ENCODE measurements around the gene MTA2. TPM values are rescaled to one million over a fixed set of nuclear protein-coding genes. Genes with fewer than 3 reads are reported as not detected.

The MTA2 gene
- total RNA-seq, 1 donor from 2014 or later: 91.6 TPM

DNA sequence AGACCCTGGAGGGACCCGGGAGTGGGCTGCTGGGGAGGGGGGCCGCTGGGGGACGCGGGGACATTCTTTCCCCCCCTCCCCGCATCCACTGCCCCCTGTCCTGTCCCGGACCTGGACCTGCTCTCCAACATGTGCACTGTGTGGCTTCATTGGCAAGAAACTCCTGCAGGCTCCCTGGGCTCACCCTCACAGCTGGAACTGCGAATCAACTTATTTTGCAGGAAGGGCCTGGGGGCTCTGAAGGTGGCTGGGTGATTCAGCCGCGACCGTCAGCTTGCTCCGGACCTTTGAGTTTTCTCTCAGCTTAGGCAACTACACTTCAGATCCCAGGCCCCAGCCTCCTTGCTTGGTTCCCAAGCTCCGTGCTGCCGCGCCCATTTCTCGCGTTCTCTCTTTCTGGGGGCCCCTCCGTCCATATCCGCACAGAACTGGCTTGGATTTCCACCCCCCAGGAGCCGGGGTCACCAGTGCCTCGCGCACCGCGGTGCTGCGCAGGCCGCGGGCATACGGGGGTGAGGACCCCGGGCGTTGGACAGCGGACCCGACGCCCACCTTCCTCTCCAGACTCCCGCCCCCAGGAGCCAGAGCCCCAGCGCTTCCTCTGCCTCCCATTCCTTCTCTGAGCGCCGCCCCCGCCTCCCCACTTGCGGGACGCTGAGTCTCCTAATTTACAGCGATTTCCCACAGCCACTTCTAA, 54.6 kb downstream of the MTA2 start:
- Mint-ChIP-seq H3K4me1 (ENCODE audit: unreplicated experiment) (peaks cover 55% of the 10 kb centered on the region), H3K36me3 (ENCODE audit: unreplicated experiment) (no peaks in the 10 kb centered on the region), H3K9me3 (ENCODE audit: unreplicated experiment) (no peaks in the 10 kb centered on the region), H3K27ac (ENCODE audit: unreplicated experiment) (peak overlapping the region; percentile 86), H3K4me3 (ENCODE audit: unreplicated experiment) (peak overlapping the region; percentile 84), H3K27me3 (ENCODE audit: unreplicated experiment) (no peaks in the 10 kb centered on the region)
- TF ChIP-seq, protein P1, sequence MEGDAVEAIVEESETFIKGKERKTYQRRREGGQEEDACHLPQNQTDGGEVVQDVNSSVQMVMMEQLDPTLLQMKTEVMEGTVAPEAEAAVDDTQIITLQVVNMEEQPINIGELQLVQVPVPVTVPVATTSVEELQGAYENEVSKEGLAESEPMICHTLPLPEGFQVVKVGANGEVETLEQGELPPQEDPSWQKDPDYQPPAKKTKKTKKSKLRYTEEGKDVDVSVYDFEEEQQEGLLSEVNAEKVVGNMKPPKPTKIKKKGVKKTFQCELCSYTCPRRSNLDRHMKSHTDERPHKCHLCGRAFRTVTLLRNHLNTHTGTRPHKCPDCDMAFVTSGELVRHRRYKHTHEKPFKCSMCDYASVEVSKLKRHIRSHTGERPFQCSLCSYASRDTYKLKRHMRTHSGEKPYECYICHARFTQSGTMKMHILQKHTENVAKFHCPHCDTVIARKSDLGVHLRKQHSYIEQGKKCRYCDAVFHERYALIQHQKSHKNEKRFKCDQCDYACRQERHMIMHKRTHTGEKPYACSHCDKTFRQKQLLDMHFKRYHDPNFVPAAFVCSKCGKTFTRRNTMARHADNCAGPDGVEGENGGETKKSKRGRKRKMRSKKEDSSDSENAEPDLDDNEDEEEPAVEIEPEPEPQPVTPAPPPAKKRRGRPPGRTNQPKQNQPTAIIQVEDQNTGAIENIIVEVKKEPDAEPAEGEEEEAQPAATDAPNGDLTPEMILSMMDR (IDR thresholded peaks at IDR 0.05): no peak
- DNase-seq (ENCODE audit: extremely low spot score, unreplicated experiment): no peak

DNA sequence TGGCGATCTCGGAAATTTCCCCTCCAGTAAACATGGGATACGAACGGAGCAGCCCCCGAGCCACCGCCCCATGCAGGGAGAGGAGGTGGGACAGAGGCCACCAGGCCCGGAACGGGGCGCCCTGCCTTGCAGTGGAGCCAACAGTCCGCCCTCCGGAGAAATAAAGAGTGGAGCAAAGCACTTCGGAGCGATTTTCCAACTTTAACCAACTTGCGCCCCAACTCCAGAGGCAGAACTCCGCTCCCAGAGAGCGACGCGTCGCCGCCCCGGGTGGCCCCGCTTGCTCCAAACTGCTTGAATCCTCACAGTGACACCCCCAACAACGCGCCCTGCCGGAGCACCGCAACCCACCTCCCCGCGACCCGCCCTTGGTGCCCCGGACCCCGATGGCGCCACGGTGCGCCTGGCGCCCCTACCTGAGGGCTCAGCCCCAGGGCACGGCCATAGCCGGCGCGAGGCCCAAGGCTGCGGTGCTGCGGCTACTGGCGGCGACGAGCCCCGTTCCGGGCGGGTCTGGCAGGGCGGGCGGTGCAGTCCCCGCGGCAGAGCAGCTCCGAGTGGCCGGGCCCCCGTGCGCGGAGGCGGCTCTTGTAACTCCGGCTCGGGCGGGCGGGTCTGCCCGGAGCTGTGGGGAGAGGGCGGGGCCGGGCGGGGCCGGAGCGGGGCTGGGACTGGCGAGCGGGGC, 55.3 kb downstream of the MTA2 start, which contains the start of gene AHNAK:
TSS of gene AHNAK (minus strand) at position 563 of the 685 bp plus-strand sequence. CDS start 10,708 bp downstream, outside the sequence.
- Mint-ChIP-seq H3K4me3 (ENCODE audit: unreplicated experiment) (peak within 1 kb of the TSS; percentile 97), H3K36me3 (ENCODE audit: unreplicated experiment) (no peaks in the 10 kb centered on the region), H3K27ac (ENCODE audit: unreplicated experiment) (peak within 1 kb of the TSS; percentile 95), H3K27me3 (ENCODE audit: unreplicated experiment) (no peaks in the 10 kb centered on the region), H3K4me1 (ENCODE audit: unreplicated experiment) (peaks cover 56% of the 10 kb centered on the region), H3K9me3 (ENCODE audit: unreplicated experiment) (no peaks in the 10 kb centered on the region)
- TF ChIP-seq, protein P1 (IDR thresholded peaks at IDR 0.05): no peak
- no peak for DNase-seq (ENCODE audit: extremely low spot score, unreplicated experiment)

DNA sequence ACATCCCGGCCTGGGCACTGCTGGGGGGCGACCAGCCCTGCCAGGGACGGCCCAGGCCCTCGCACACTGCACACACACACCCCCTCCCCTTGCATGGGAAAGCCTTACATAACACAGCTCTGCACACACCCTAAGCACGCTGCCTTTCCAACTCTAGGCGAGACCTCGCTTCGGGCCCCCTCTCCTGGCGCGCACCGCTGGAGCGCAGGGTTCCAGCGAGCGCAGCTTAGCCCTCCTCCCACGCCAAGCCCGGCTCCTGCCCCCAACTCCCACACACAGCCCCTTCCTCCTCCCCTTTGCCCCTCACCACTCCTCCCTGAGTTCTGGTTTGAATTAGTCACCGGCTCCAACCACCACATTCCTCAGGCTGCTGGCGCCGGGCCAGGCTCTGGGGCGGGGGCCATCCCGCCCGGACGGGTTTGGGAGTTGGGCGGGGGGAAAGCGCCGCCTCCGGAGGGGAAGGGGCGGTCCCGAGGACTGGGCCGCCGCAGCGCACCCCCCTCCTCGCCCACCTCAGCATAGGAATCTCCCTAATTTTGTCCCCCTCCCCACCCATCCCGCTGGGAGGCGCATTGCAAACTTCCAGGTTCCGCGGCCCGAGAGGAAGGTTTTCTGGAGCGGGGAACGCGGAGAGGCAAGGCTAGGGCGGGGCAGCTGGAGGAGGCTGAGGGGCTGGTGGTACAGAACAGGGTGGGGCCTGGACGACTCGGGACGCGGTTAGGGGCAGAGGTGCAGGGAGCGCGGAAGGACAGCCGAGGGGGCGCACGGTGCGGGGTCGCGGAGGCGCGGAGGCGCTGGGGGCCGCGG, 56.0 kb downstream of the MTA2 start:
- DNase-seq (ENCODE audit: extremely low spot score, unreplicated experiment): peak; percentile 97
- TF ChIP-seq, protein P1 (IDR thresholded peaks at IDR 0.05): peak; percentile 8
- H3K4me3 Mint-ChIP-seq (ENCODE audit: unreplicated experiment): peak overlapping the region; percentile 97
- no peaks in the 10 kb centered on the region for H3K27me3 Mint-ChIP-seq (ENCODE audit: unreplicated experiment)
- H3K9me3 Mint-ChIP-seq (ENCODE audit: unreplicated experiment): no peaks in the 10 kb centered on the region
- H3K36me3 Mint-ChIP-seq (ENCODE audit: unreplicated experiment): no peaks in the 10 kb centered on the region
- H3K27ac Mint-ChIP-seq (ENCODE audit: unreplicated experiment): peak overlapping the region; percentile 95
- H3K4me1 Mint-ChIP-seq (ENCODE audit: unreplicated experiment): peaks cover 63% of the 10 kb centered on the region

DNA sequence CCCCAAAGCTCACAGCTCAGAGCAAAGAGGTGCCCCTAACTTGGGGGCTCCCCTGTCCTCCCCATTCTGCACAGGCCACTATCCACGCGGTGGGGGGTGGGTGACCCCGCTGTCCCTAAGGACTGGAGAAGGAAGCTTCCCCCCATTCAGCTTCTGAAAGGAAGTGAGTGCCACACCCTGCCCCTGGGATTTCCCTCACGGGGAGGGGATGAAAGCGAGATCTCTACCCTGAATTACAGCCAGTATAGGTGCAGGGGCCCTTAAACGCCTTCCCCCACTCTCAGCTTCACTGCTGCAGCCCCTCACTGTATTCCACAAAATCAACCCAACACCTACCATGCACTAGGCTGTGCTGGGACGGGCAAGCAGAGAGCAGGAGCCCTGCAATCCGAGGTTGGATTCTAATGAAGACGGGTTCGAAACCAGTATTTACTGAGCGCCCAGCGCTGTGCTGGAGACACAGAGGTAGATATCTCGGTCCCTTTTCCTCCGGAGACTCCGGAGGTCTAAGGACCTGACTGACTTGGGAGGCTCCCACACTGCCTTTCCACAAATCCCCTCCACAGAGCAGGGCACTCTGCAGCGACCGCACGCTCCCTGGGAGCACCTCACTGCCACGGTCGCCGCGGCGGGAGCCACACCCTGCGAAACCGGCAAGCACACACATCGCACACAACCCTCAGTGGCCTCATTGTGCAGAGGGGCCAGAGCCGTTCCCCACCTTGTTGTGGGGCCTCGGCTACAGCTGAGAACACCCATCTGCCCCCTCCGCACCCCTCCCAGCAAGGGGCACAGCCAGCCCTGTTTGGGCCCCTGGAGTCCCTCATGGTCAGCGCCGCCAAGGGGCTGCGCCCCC, 56.9 kb downstream of the MTA2 start:
- peaks cover 71% of the 10 kb centered on the region for H3K4me1 Mint-ChIP-seq (ENCODE audit: unreplicated experiment)
- no peaks in the 10 kb centered on the region for H3K27me3 Mint-ChIP-seq (ENCODE audit: unreplicated experiment)
- TF ChIP-seq, protein P1 (IDR thresholded peaks at IDR 0.05): no peak
- H3K9me3 Mint-ChIP-seq (ENCODE audit: unreplicated experiment): no peaks in the 10 kb centered on the region
- peak overlapping the region; percentile 97 for H3K4me3 Mint-ChIP-seq (ENCODE audit: unreplicated experiment)
- H3K36me3 Mint-ChIP-seq (ENCODE audit: unreplicated experiment): no peaks in the 10 kb centered on the region
- peak overlapping the region; percentile 95 for H3K27ac Mint-ChIP-seq (ENCODE audit: unreplicated experiment)
- DNase-seq (ENCODE audit: extremely low spot score, unreplicated experiment): no peak

All from osteocyte (in vitro differentiated cells).